ENCODE data around the gene NOL4L. TPM values are rescaled to one million over a fixed set of nuclear protein-coding genes. Genes with fewer than 3 reads are reported as not detected.
A peak's percentile ranks its signal among the peaks of the same experiment; 100 is the strongest.

NOL4L gene
- total RNA-seq, 4 donors from 2014 or later: 2.6 to 12.8 (median 6.4) TPM

DNA sequence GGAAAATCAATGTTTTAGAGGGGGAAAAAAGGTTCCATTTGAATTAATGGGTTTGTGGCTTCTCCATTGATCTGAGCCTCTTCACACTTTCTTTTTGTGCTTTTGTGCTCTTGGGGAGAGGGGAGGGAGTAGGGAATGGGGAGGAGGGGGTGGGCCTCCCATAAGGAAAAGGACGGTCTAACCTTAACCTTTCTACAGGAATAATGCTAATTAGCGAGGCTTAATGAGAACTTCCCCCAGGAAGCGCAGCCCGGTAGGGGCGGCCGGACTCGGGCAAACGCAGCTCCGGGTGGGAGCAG is 103.0 kb downstream of the NOL4L start:
- Histone ChIP-seq H3K27ac (peak overlapping the region; percentile 77), H3K9me3 (no peaks in the 10 kb centered on the region), H3K4me3 (peak overlapping the region; percentile 89), H3K36me3 (no peaks in the 10 kb centered on the region), H3K27me3 (no peaks in the 10 kb centered on the region), H3K4me1 (peaks cover 57% of the 10 kb centered on the region)
- TF ChIP-seq POLR2AphosphoS5 (IDR thresholded peaks at IDR 0.05) (no peak), EP300 (IDR thresholded peaks at IDR 0.05) (no peak), POLR2A (IDR thresholded peaks at IDR 0.05) (no peak)
- TF ChIP-seq, protein P1, sequence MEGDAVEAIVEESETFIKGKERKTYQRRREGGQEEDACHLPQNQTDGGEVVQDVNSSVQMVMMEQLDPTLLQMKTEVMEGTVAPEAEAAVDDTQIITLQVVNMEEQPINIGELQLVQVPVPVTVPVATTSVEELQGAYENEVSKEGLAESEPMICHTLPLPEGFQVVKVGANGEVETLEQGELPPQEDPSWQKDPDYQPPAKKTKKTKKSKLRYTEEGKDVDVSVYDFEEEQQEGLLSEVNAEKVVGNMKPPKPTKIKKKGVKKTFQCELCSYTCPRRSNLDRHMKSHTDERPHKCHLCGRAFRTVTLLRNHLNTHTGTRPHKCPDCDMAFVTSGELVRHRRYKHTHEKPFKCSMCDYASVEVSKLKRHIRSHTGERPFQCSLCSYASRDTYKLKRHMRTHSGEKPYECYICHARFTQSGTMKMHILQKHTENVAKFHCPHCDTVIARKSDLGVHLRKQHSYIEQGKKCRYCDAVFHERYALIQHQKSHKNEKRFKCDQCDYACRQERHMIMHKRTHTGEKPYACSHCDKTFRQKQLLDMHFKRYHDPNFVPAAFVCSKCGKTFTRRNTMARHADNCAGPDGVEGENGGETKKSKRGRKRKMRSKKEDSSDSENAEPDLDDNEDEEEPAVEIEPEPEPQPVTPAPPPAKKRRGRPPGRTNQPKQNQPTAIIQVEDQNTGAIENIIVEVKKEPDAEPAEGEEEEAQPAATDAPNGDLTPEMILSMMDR (IDR thresholded peaks at IDR 0.05): no peak
- WGBS: 45% methylated on average over 9 of the region's 9 CpGs
- no peak for DNase-seq (ENCODE audit: low spot score in 2 of 2)

DNA sequence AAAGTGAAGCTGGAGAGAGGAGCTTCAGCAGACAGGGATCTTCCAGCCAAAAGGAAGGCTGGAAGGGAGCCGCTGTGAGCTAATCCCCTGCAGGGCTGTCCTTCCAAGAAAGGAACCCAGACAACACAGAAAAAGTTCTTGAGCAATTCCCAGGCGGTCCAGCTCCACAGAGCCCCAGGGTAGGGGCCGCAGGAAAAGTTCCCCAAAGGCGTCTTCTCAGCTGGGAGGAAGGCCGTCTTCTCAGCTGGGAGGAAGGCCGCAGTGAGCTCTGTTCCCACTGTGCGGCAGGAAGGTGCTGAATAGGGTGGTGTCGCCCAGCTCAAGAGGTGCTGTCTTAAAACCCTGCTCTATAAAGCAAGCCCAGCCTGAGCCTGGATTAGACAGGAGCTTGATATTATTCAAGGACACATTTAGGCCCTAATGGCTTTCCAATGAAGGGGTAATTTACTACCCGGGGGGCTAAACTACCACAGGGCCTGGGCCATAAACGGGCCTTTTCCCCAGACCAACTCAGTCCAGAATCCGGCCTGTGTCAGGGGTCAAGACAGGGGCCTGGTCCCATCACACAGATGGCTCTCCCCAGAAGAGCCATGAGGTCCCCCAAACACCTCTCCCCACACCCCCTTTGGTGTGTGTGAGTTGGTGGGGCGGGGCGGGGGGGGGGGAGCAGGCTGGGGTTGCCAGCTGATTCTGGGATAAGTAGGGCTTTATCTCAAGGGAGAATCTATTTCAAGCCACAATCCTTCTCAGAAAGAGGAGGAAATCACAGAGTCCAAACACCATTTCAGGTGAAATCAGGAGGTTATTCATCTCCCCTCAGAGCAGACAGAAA is 103.6 kb downstream of the NOL4L start:
- H3K27ac ChIP-seq: peak overlapping the region; percentile 77
- H3K4me1 ChIP-seq: peaks cover 63% of the 10 kb centered on the region
- H3K27me3 ChIP-seq: no peaks in the 10 kb centered on the region
- TF ChIP-seq POLR2AphosphoS5 (IDR thresholded peaks at IDR 0.05) (no peak), POLR2A (IDR thresholded peaks at IDR 0.05) (no peak), EP300 (IDR thresholded peaks at IDR 0.05) (no peak)
- TF ChIP-seq, protein P1 (IDR thresholded peaks at IDR 0.05): no peak
- no peaks in the 10 kb centered on the region for H3K36me3 ChIP-seq
- WGBS: 62% methylated on average over 11 of the region's 13 CpGs
- peak overlapping the region; percentile 89 for H3K4me3 ChIP-seq
- DNase-seq (ENCODE audit: low spot score in 2 of 2): peak in 1 of 2 donors; percentile 54
- no peaks in the 10 kb centered on the region for H3K9me3 ChIP-seq

DNA sequence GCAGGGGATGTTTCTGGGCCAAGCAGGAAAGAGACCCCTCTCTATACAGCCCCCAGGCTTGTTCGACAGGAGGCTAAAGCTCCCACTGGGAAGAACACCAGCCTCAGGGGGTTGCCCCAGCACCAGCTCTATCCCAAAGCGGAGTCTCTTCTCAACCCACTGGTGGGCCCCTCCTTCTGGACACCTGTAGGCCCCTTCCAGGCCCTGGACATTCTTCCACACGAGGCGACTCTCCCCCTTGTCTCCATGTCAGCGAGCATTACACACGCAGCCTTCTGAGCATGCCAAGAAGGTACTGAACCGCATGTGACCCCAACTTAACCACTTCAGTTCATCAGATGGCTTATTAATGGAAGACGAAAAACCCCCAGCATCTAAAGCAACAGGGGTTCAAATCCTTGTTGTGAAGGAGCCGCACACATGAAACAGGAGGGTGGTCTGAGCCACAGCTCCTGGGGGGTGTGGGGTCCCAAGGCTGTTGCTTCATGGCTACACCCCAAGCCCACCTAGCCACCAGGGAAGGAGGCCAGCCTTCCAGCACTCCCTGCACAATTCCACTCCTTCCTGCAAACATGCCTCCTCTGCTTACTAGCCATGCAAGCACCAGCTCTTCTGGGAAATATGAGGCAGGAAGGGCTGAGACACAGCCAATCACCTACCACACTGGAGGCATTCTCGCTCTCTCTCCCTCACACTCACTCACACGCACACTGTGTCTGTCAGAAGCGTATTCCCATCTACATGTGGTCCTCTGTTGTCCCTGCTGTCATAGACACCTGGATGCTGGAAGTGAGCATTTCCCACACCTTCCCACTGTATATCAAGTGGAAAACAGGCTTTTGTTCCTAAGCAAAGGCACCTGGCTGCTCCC is 104.5 kb downstream of the NOL4L start:
- H3K27me3 ChIP-seq: no peaks in the 10 kb centered on the region
- WGBS: 67% methylated on average over 10 of the region's 12 CpGs
- no peak for TF ChIP-seq POLR2AphosphoS5 (IDR thresholded peaks at IDR 0.05)
- TF ChIP-seq EP300 (IDR thresholded peaks at IDR 0.05): no peak
- TF ChIP-seq POLR2A (IDR thresholded peaks at IDR 0.05): no peak
- TF ChIP-seq, protein P1 (IDR thresholded peaks at IDR 0.05): no peak
- H3K36me3 ChIP-seq: no peaks in the 10 kb centered on the region
- peaks cover 72% of the 10 kb centered on the region for H3K4me1 ChIP-seq
- no peak overlapping the region for H3K27ac ChIP-seq
- no peak overlapping the region for H3K4me3 ChIP-seq
- peak in 1 of 2 donors; percentile 36 for DNase-seq (ENCODE audit: low spot score in 2 of 2)
- H3K9me3 ChIP-seq: no peaks in the 10 kb centered on the region

DNA sequence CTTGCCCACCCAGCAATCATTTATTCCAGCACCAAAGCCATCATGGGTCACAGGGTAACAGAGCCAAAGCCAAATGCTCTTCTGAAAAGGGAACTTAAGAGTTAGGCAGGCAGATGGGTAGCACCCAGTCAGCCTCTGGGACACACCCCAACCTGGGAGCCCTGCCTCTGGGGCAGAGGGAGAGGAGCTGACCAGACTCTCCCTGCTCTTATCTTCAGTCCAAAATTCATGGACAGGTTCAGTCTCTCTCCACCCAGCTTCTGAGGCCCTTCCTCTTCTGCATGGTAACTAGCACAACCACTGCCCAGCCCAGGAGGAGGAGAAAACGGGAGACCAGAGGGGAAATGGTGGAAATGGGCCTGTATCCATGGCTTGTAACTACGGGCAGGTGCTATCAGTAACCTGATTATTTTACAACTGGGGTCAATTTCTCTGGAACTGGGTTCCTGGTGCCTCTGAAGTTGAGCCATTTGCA is 105.4 kb downstream of the NOL4L start:
- peaks cover 72% of the 10 kb centered on the region for H3K4me1 ChIP-seq
- 86% methylated on average over 2 of the region's 2 CpGs for WGBS
- no peaks in the 10 kb centered on the region for H3K9me3 ChIP-seq
- no peaks in the 10 kb centered on the region for H3K27me3 ChIP-seq
- DNase-seq (ENCODE audit: low spot score in 2 of 2): no peak
- H3K27ac ChIP-seq: no peak overlapping the region
- TF ChIP-seq, protein P1 (IDR thresholded peaks at IDR 0.05): no peak
- TF ChIP-seq POLR2AphosphoS5 (IDR thresholded peaks at IDR 0.05) (no peak), EP300 (IDR thresholded peaks at IDR 0.05) (no peak), POLR2A (IDR thresholded peaks at IDR 0.05) (no peak)
- H3K4me3 ChIP-seq: no peak overlapping the region
- H3K36me3 ChIP-seq: no peaks in the 10 kb centered on the region

DNA sequence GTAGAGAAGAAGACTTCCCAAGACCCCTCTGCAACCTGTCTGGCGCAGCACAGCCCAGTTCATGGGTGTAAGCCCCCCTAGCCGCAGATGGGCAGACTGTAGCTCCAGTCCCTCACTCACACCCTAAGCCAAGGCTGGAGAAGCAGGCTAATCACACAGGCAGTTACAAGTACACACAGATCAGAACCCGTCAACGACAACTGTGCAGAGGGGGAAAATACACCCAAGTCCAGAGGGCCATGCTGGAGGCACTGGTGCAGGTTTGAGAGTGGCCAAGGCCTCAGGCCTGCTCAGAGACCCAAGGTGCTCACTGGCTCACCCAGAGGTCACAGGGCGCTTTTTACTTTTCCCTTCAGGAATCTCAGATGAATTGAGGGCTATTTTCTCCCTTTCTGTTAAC is 106.1 kb downstream of the NOL4L start:
- H3K27ac ChIP-seq: no peak overlapping the region
- no peaks in the 10 kb centered on the region for H3K27me3 ChIP-seq
- TF ChIP-seq EP300 (IDR thresholded peaks at IDR 0.05): no peak
- TF ChIP-seq POLR2AphosphoS5 (IDR thresholded peaks at IDR 0.05): no peak
- TF ChIP-seq, protein P1 (IDR thresholded peaks at IDR 0.05): no peak
- no peak for TF ChIP-seq POLR2A (IDR thresholded peaks at IDR 0.05)
- H3K4me1 ChIP-seq: peaks cover 72% of the 10 kb centered on the region
- H3K9me3 ChIP-seq: no peaks in the 10 kb centered on the region
- 87% methylated on average over 5 of the region's 5 CpGs for WGBS
- no peak for DNase-seq (ENCODE audit: low spot score in 2 of 2)
- no peaks in the 10 kb centered on the region for H3K36me3 ChIP-seq
- H3K4me3 ChIP-seq: no peak overlapping the region

Data from suprapubic skin (tissue), 4 donors.